Astrocyte (in vitro differentiated cells and primary cell): ENCODE results near the gene GPC2. TPM values are rescaled to one million over a fixed set of nuclear protein-coding genes. Genes with fewer than 3 reads are reported as not detected.
"Not testable (repeated sequence)": the region's sequence is repeated elsewhere in the genome, so short reads cannot be mapped to it uniquely, and the experiment has no call there.

ENCODE experiments used
- DNase-seq: peaks from one replicate; pipeline ENCODE4 v3.0.0-alpha.2; 2010; ENCODE audit warnings: low read depth
- FAIRE-seq: peaks from 2 replicates; lab custom pipeline; 2011; peaks lifted over from hg19 to GRCh38; lab: Jason Lieb, UNC
- H2AFZ ChIP-seq: 2 replicates; pipeline ENCODE4 v1.6.0; 2012; ENCODE audit warnings: low read depth, low read length, inconsistent platforms
- H3K27ac ChIP-seq: 2 replicates; pipeline ENCODE4 v1.5.1; 2011; ENCODE audit warnings: low read depth, low read length, inconsistent platforms
- H3K27me3 ChIP-seq: 2 replicates; pipeline ENCODE4 v1.6.0; 2011; ENCODE audit warnings: low read length, inconsistent platforms; ENCODE audit not compliant: insufficient read depth
- H3K36me3 ChIP-seq: 2 replicates; pipeline ENCODE4 v1.5.1; 2011; ENCODE audit warnings: low read length, inconsistent platforms; ENCODE audit not compliant: insufficient read depth
- H3K4me1 ChIP-seq: 2 replicates; pipeline ENCODE4 v1.5.1; 2011; ENCODE audit warnings: low read length, inconsistent platforms; ENCODE audit not compliant: insufficient read depth
- H3K4me2 ChIP-seq: 2 replicates; pipeline ENCODE4 v1.6.0; 2012; ENCODE audit warnings: low read length, inconsistent platforms
- H3K4me3 ChIP-seq: 2 replicates; pipeline ENCODE4 v1.5.1; 2011; ENCODE audit warnings: low read depth, mild to moderate bottlenecking, low read length, inconsistent platforms; ENCODE audit not compliant: insufficient read depth
- H3K79me2 ChIP-seq: 2 replicates; pipeline ENCODE4 v1.6.0; 2012; ENCODE audit warnings: mild to moderate bottlenecking, low read length, inconsistent platforms; ENCODE audit not compliant: insufficient read depth
- H3K9ac ChIP-seq: 2 replicates; pipeline ENCODE4 v1.6.0; 2012; ENCODE audit warnings: mild to moderate bottlenecking, low read length, inconsistent platforms
- H3K9me3 ChIP-seq: 2 replicates; pipeline ENCODE4 v1.5.1; 2012; ENCODE audit warnings: low read depth, mild to moderate bottlenecking, low read length, inconsistent platforms; ENCODE audit not compliant: insufficient read depth
- H4K20me1 ChIP-seq: 2 replicates; pipeline ENCODE4 v1.6.0; 2012; ENCODE audit warnings: low read length, inconsistent platforms; ENCODE audit not compliant: insufficient read depth
- H3K27ac Mint-ChIP-seq: one replicate; pipeline ENCODE4 v1.8.0; 2021; ENCODE audit warnings: mild to moderate bottlenecking, mixed read lengths; ENCODE audit not compliant: unreplicated experiment
- H3K27me3 Mint-ChIP-seq: one replicate; pipeline ENCODE4 v1.8.0; 2021; ENCODE audit warnings: low read depth, mixed read lengths; ENCODE audit not compliant: unreplicated experiment
- H3K36me3 Mint-ChIP-seq: one replicate; pipeline ENCODE4 v1.8.0; 2021; ENCODE audit warnings: low read depth, mixed read lengths; ENCODE audit not compliant: unreplicated experiment
- H3K4me1 Mint-ChIP-seq: one replicate; pipeline ENCODE4 v1.8.0; 2021; ENCODE audit warnings: low read depth, mixed read lengths; ENCODE audit not compliant: unreplicated experiment
- H3K4me3 Mint-ChIP-seq: one replicate; pipeline ENCODE4 v1.8.0; 2021; ENCODE audit warnings: mild to moderate bottlenecking, moderate library complexity, mixed read lengths; ENCODE audit not compliant: unreplicated experiment
- H3K9me3 Mint-ChIP-seq: one replicate; pipeline ENCODE4 v1.8.0; 2021; ENCODE audit warnings: mild to moderate bottlenecking, mixed read lengths; ENCODE audit not compliant: unreplicated experiment
- CTCF ChIP-seq: IDR thresholded peaks from 2 replicates; pipeline ENCODE4 v1.5.1; 2011; ENCODE audit warnings: low read depth, mild to moderate bottlenecking, inconsistent platforms, low read length, moderate library complexity; ENCODE audit not compliant: insufficient read depth
- EZH2 ChIP-seq: IDR thresholded peaks from 2 replicates; pipeline ENCODE4 v1.6.1; 2012; ENCODE audit warnings: mild to moderate bottlenecking, low read length, inconsistent platforms; ENCODE audit not compliant: insufficient read depth
- total RNA-seq: library from RNA; stranded (reverse); gene quantifications from 2 replicates; pipeline ENCODE4 v1.2.1, GENCODE V29; 2021

GPC2 gene
- total RNA-seq, 1 donor from 2014 or later = 7.6 TPM

GRCh38 chr7:100195222-100195621 lies 18.0 kb upstream of the GPC2 start:
- no peak overlapping the region for H3K4me3 Mint-ChIP-seq
- H3K4me1 Mint-ChIP-seq = peaks cover 13% of the 10 kb centered on the region
- Histone ChIP-seq H4K20me1 (no peaks in the 10 kb centered on the region), H3K27me3 (peaks cover under 1% of the 10 kb centered on the region), H3K9me3 (no peaks in the 10 kb centered on the region), H3K79me2 (no peaks in the 10 kb centered on the region), H3K9ac (no peak overlapping the region), H3K36me3 (no peaks in the 10 kb centered on the region), H3K27ac (no peak overlapping the region), H3K4me2 (no peak overlapping the region), H3K4me3 (no peak overlapping the region), H3K4me1 (no peaks in the 10 kb centered on the region), H2AFZ (no peak overlapping the region)
- peaks cover 8% of the 10 kb centered on the region for H3K27me3 Mint-ChIP-seq
- H3K9me3 Mint-ChIP-seq = peaks cover 1% of the 10 kb centered on the region
- no peak for DNase-seq
- TF ChIP-seq EZH2 (no peak), CTCF (no peak)
- FAIRE-seq = no peak
- H3K36me3 Mint-ChIP-seq = no peaks in the 10 kb centered on the region
- H3K27ac Mint-ChIP-seq = no peak overlapping the region

- no peak overlapping the region for H3K9ac ChIP-seq
- no peak overlapping the region for H3K27ac ChIP-seq
- peaks cover 12% of the 10 kb centered on the region for H3K4me1 Mint-ChIP-seq
- H3K36me3 Mint-ChIP-seq = no peaks in the 10 kb centered on the region
- no peaks in the 10 kb centered on the region for H3K27me3 ChIP-seq
- H3K27ac Mint-ChIP-seq = no peak overlapping the region
- H3K4me1 ChIP-seq = no peaks in the 10 kb centered on the region
- FAIRE-seq (no peak), DNase-seq (no peak)
- H3K36me3 ChIP-seq = no peaks in the 10 kb centered on the region
- H3K9me3 ChIP-seq = no peaks in the 10 kb centered on the region
- TF ChIP-seq CTCF (no peak), EZH2 (no peak)
- H3K79me2 ChIP-seq = no peaks in the 10 kb centered on the region
- no peak overlapping the region for H2AFZ ChIP-seq
- H4K20me1 ChIP-seq = no peaks in the 10 kb centered on the region
- H3K27me3 Mint-ChIP-seq = peaks cover 13% of the 10 kb centered on the region
- H3K4me3 ChIP-seq = no peak overlapping the region
- no peaks in the 10 kb centered on the region for H3K9me3 Mint-ChIP-seq
- no peak overlapping the region for H3K4me2 ChIP-seq
- no peak overlapping the region for H3K4me3 Mint-ChIP-seq
Measured at GRCh38 chr7:100192969-100193368, 15.8 kb upstream of the GPC2 start.

- not testable (repeated sequence) for H3K36me3 Mint-ChIP-seq, H3K9me3 ChIP-seq, H3K9ac ChIP-seq, H3K27ac Mint-ChIP-seq, FAIRE-seq, DNase-seq, H3K4me2 ChIP-seq, H3K36me3 ChIP-seq, H3K4me3 Mint-ChIP-seq, H3K4me1 ChIP-seq, H3K9me3 Mint-ChIP-seq, H4K20me1 ChIP-seq, H3K79me2 ChIP-seq, H3K27ac ChIP-seq, H2AFZ ChIP-seq, H3K27me3 ChIP-seq, H3K4me3 ChIP-seq
- Mint-ChIP-seq H3K27me3 (peaks cover 13% of the 10 kb centered on the region), H3K4me1 (peaks cover 12% of the 10 kb centered on the region)
Measured at GRCh38 chr7:100192281-100192862, 15.2 kb upstream of the GPC2 start.
